ELF-1 (cell line): Measurements from ENCODE around the gene CHRNA4.
A peak's percentile ranks its signal among the peaks of the same experiment; 100 is the strongest.
"Not testable (repeated sequence)": the region's sequence is repeated elsewhere in the genome, so short reads cannot be mapped to it uniquely, and the experiment has no call there.

Experiments
- DNase-seq: peaks from one replicate; pipeline ENCODE4 v3.0.0-alpha.2; 2016; ENCODE audit warnings: low read depth, low spot score

The CHRNA4 gene

GRCh38 chr20:63309261-63310071, 51.7 kb downstream of the CHRNA4 start:
- peak; percentile 66 for DNase-seq

DNA sequence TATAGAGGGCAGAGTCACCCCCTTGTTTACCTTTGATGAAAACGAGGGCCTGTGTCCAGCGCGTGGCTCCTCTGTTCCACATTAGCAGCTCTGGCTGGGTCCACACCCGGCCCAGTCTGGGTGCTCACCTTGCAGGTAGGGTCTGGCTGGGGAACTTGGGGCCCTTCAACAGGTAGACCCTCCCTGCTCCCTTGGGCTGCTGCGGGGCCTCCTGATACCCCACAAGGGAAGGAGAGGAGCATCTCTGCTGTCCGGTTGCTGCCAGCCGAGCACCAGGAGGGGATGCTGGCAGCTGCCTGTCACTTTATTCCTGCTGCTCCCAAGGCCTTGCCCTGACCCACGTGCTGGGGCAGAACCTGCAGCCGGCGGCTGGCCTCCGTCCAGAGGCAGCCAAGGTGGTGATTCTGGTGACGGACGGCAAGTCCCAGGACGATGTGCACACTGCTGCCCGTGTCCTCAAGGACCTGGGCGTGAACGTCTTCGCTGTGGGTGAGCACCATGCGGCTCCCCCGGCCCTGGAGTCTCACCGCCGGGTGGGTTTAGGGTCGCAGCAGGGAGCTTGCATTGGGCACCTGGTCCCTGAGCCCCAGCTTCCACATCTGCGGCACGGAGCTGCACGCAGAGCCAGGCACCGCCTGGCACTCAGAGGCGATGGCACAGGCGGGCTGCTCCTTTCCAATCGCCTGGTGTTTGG, 52.8 kb downstream of the CHRNA4 start:
- DNase-seq, result no peak

GRCh38 chr20:63307538-63308217, 53.5 kb downstream of the CHRNA4 start:
- DNase-seq, result no peak

- DNase-seq, result no peak
These were observed 54.2 kb downstream of the CHRNA4 start for GRCh38 chr20:63306673-63307537.

- not testable (repeated sequence) for DNase-seq
These were observed 55.0 kb downstream of the CHRNA4 start for GRCh38 chr20:63305933-63306672.

- DNase-seq, result no peak
These were observed 55.8 kb downstream of the CHRNA4 start for GRCh38 chr20:63305393-63305792.

DNA sequence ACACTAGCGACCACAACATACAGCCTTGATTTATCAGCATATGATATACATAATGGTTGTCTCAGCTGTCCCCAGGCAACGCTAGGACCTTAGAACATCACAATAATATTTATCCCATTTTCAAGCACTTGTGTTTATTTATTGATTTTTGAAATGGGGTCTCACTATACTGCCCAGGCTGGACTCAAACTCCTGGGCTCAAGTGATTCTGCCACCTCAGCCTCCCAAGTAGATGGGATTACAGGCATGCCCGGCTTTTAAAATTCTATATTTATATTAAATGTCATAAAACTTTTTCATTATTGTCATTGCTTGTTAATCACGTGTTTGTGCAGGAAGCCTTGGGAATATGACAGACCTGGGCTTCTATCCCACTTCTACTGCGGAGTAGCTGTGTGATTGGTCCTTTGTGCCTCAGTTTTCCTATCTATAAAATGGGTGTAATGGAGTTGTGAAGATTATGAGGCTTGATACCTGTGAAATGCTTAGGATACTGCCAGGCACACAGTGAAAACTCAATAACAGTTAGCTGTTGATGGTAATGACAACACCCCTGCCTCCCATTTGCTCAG, 58.0 kb downstream of the CHRNA4 start:
- no peak for DNase-seq

DNA sequence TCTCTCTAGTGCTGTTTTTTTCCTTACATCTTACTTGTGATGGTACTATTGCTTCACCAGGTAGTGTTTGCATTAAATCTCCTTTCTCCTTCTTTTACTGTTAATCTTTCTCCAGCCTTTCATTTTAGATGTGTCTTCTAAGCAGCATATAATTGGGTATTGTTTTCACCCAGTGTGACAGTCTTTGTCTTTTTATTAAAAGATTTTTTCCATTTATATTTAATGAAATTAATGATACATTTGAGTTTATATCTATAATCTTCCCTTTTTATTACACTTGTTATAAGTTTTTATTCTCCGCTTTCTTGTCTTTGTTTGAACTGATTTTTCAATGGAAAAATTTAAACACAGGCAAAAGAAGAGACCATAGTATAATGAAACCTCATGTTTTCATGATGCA, 59.5 kb downstream of the CHRNA4 start:
- DNase-seq, result no peak

DNA sequence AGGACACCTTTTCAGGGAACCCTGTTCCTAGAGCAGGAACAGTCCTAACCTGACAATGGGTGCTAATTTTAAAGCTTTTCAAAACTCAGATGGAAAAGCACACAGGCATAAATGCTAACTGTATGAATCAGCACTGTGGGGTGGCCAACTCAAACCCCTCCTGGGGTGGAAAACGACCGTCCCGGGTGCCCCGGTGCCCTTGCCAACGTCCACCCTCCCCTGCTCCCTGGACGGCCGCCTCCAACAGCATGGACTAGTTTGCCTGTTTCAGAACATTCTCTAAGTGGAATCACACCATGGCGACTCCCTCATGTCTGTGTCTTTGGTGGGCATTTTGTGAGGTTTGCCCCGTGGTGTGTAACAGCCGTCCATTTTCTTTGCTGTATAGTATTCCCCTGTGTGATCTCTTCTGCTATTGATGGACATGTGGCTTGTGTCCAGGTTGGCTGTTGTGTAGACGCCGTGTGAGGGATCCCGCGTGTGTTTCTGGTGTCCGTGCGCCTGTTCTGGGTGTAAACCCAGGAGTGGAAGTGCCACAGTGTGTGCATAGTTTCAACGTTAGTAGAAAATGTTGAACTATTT, 62.3 kb downstream of the CHRNA4 start:
- DNase-seq, result no peak

GRCh38 chr20:63297796-63298572, 63.2 kb downstream of the CHRNA4 start:
- DNase-seq, result no peak

DNA sequence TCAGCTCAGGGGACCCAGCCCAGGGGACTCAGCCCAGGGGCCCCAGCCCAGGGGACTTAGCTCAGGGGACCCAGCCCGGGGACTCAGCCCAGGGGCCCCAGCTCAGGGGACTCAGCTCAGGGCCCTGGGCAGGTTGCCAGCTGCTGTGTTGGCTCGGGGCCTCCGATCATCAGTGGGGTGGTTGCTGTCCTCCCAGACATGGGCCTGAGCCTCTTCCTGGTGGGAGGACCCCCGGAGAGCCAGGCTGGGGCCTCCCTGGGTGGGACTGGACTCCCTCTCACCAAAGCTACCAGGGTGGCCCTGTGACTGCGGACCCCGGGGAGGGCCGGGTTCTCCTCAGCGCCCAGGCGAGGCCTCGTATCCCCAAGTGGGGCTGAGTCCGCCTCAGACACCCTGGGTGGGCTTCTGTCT, 63.8 kb downstream of the CHRNA4 start:
- no peak for DNase-seq

DNA sequence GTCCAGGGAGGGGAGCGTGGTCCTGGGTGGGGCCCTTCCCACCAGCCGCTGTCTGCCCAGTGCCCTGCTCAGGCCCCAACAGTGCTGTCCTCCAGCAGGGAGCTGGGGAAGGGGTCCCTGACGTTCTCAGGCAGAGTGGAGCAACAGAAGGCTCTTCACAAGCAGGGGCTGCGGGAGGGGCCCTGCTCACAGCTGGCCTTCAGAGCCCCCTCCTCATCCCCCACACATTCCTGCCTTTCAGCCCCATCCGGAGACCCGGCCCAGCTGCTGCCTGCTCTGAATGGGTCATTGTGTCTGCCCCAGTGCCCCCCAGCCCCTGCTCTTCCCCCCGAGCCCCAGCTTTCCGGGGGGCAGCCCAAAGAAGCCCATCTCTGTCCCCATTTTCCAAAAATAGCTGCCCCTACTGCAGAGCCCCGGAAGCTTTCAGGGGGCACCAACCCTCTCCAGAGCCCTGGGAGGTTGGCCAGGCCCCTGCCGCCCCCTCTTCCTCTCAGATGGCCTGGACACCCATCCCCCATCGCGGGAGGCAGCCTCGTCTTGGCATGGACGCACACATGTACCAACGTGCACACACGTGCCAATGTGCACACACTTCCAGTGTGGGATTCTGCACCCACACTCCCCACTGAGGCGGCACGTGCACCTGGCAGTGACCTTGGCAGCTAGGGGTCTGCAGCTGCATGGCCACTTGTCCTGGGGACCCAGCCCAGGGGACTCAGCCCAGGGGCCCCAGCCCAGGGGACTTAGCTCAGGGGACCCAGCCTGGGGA, 64.4 kb downstream of the CHRNA4 start:
- no peak for DNase-seq

DNA sequence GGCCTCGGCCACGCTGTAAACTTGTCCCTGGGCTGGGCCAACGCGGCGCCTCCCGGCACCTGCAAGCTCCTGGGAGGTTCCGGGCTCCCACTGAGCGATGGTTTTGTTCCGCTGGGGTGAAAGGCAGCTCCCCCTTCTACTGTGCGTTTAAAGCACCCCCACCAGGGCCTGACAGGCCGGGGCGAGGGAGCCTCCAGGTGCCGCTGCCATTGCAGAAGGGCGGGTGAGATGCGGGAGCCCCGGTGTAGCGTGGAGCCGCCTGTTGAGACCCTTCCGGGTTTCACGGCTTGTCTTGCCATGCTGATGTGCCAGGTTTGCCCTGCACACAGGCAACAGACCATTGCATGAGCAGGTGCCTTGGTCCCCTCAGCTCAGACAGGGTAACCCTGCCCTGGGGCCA, 65.3 kb downstream of the CHRNA4 start:
- no peak for DNase-seq

DNA sequence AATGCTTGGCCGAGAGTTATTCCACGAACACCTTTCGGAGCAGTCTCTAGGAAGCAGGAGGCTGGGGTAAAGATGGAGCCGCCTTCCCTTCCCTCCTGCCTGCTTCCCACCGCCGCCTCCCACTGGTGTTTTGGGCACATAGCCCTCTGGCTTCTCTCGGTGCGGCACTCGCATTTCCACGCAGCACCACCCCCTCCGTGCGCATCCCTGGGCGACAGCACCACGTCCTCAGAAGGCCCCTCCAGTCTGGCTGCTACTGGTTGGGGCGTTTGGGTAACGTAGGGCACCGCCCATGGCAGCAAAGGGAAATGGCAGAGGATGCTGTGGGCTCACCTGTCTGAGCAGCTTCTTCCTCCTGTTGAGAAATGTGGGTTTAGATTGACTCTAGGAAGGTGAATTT, 65.7 kb downstream of the CHRNA4 start:
- no peak for DNase-seq

- DNase-seq, result no peak
These were observed 66.1 kb downstream of the CHRNA4 start for GRCh38 chr20:63295018-63295417.

DNA sequence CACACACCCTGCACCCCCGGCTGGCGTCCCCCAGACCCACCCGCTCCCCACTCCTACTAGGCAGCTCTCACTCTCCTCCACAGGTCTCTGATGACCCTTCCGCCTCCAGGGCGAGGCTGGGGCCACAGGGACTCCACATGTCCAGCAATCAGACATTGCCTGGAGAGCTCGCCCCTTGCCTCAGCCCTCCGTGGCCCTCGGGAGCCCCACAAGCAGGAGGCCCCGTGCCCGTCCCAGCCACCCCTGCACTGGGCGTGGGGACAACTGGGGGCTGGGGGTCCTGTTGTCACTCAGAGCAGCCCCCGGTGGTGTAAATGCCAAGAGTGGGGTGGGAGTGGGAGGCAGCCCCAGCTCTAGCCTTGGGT, 66.6 kb downstream of the CHRNA4 start:
- no peak for DNase-seq

DNA sequence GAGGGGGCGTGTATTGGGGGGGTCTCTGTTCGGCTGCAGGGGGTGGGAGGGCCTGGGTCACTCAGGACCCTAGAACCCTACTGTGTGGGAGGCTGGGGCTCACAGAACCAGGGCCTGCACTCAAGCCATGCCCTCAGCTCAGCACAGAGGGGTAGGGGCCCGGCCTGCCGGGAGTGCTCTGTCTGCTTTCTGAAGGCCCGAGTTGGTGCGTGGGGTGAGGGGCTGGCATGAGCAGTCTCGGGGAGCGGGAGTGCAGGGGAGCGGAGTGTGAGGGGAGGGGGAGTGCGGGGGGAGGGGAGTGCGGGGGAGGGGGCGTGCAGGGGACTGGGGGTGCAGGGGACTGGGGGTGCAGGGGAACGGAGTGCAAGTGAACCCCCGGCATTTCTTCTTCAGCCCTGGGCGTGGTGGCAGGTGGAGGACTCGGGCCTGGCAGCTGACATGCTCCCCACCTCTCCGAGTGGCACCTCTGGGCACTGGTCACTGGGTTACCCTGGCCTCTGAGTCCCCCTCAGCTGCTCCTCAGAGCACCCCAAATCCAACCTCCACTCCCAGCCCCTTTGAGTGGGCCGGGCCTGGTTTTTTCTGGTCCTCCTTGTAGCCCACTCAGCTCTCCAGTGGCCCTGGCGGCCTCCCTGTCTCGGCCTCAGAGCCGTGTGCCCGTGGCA, 67.1 kb downstream of the CHRNA4 start:
- no peak for DNase-seq

GRCh38 chr20:63293456-63293855, 67.7 kb downstream of the CHRNA4 start:
- no peak for DNase-seq
